NCI-H1417 (cell line): Measurements from ENCODE around the gene AP3D1.
"Not testable (repeated sequence)": the region's sequence is repeated elsewhere in the genome, so short reads cannot be mapped to it uniquely, and the experiment has no call there.

Experiments
- DNase-seq, 3 experiments: peaks; one replicate each; lab custom pipeline; 2025; lab: John Stamatoyannopoulos, UW

Gene AP3D1

GRCh38 chr19:2150794-2151338, 500 bp downstream of the AP3D1 start:
- DNase-seq = peak in 2 of 3 experiments; percentile 51 to 63

DNA sequence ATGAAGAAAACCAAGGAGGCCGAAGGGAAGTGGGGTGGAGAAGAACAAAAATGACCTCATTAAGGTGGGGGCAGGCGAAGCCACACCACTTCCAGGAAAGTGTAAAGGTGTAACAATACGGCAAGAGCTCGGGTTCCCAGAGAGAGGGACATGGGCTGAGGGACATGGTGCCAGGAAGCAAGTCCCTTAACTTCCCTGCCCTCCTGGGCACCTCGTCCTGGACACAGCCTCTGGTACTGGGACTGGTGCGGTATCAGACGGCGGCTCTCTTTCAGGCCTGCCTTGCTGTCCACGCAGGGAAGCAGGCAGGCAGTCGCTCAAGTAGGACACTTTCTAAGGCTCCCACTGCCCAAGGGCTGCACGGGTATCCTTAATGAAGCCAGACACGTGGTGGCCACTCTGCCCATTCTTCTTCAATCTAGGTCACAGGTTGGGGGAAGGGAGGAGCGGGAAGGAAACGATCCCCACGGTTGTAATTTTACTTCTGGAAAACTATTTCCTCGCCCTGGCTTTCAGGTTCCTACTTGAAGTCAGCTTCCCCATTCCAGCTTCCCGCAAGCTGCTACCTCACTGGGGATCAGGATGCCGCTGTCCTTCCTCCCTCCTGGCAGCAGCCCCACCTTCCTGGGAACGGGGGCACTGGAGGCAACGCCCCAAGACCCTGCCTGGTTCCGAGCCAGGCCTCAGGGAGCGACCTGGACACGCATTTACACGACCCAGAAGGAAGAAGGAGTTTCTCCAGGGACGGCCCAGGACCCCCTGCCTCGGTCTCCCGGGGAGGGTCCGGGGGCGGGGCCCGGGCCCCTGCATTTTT, 1.2 kb downstream of the AP3D1 start:
- no peak for DNase-seq

DNA sequence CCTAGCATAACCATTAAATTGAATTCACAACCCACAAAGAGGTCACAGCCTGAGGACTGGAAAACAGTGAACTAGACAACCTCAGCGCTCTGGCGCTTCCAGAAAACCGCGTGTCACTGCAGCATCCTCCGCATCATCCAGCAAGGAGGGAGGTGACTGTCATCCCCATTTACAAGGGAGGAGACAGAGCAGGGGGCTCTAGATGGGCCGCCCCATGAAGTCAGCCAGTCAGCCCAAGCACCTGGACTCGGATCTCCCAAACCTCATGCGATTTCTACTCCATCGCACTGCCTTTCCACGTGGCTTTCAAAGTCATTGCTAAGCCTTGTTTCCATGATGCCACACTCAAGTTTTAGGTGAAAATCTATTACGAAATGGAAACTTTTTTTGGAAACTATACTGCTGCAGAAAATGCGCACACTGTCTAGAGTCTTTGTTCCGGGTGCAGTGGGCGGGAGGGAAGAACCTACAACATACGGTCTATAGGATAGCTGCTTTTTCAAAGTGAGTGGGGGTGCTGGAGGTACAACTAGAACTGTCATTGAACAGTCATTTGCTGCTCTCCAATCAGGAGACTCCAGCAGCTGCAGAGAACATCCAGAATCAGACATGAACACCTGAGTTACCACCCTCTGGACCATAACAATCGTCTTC, 2.8 kb downstream of the AP3D1 start:
- no peak for DNase-seq

DNA sequence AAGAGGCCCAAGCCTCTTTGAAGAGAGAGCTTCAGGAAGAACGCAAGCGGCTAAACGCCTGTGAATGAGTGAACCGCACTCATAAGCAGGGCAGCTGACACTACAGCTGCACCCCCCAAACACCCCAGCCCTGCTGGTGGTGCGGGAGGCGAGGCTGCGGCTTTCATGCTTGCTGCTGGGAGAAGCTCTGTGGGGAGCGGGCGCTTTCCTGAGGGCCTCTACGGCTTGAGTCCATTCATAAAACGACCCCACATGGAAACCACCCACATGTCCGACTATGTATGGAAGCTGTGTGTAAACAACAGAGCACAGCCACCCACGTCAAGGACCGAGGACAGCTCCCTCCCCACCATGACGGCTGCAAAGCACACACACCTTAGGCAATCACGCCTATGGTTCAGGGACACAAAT, 5.5 kb downstream of the AP3D1 start:
- DNase-seq = no peak

DNA sequence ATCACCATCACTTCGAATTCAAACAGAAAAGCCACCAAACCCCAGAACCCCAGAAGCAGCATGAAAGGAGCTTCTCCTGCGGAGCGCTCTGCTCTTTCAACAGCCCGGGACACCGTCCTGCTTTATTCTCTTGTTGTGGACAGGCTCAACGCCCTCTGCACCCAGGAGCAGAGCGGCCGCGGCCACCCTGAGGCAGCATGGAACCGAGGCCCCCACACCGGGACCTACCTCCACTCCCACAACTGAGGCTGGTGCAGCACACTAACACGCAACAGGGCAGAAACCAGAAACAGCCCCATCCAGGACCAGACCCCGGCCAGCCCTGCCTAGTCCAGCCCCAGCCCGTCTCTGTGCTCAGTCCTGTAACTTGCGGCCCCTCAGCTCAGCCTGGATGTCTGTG, 7.2 kb downstream of the AP3D1 start:
- no peak for DNase-seq

DNA sequence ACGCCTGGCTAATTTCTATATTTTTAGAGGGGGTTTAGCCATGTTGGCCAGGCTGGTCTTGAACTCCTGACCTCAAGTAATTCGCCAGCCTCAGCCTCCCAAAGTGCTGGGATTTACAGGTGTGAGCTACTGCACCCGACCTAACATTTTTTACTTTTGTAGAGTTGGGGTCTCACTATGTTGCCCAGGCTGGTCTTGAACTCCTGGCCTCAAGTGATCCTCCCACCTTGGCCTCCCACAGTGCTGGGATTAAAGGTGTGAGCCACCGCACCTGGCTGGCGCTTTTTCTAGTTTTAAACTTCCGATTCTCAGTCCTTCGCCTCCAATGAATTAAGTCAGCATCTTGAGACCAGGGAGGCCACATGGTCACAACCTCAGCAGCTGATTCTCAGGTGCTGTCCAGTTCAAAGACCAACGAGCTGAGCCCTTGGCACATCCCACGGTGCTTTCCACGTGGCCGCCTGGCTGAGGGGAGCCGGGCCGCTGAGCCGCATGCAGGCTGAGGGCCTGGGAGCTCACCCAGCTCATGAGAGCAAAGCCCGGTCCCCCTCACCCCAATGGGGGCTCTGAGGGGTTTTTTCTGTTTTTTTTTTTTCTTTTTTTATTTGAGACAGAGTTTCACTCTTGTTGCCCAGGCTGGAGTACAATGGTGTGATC, 9.1 kb downstream of the AP3D1 start:
- DNase-seq = no peak

DNA sequence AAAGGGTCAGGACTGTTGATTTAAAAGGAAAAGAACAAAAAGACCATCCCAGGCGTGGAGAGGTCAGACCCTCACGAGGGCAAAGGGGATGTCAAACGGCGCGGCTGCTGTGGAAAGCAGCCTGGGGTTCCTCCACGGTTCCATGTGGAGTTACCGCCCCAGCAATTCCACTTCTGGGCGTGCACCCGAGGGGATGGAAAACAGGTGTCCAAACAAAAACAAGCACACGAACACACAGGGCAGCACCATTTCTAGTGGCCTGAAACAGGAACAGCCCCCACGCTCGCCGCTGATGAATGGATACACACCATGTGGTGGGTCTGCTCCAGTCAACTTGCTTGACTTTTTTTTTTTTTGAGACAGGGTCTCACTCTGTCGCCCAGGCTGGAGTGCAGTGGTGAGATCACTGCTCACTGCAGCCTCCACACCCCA, 11.2 kb downstream of the AP3D1 start:
- DNase-seq = no peak

DNA sequence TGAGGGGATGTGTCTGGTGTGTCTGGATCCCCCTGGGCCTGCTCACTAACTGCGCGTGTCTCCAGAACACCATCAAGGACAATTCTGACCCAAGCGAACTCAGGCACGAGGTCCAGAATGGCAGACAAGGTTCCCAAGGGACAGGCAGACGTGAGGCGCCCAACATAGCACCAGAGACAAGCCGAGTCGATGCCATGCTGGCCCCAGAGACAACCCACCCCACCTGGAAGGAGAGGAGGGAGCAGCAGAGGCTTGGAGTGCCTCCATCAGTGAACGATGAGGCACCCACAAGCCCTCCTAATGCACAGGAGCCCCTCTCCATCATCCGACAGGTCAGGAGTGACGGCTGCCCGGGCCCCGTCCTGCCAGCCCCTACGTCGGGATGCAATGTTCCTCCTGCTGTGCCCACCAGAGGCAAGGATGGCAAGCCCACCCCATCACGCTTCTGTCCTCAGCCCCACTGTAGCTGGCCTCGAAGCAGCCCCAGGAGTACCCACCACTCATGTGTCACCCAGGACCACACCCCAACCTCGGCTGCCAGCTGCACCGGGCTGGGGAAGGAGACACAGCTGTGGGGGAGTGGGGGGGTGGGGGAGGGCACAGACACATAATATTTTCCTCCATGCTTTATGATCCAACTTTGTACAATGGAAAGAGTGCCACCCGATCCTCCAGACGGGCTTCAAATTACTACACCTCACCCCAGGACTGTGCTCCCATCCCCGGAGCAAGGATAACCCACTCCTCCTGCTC, 11.8 kb downstream of the AP3D1 start:
- no peak for DNase-seq

DNA sequence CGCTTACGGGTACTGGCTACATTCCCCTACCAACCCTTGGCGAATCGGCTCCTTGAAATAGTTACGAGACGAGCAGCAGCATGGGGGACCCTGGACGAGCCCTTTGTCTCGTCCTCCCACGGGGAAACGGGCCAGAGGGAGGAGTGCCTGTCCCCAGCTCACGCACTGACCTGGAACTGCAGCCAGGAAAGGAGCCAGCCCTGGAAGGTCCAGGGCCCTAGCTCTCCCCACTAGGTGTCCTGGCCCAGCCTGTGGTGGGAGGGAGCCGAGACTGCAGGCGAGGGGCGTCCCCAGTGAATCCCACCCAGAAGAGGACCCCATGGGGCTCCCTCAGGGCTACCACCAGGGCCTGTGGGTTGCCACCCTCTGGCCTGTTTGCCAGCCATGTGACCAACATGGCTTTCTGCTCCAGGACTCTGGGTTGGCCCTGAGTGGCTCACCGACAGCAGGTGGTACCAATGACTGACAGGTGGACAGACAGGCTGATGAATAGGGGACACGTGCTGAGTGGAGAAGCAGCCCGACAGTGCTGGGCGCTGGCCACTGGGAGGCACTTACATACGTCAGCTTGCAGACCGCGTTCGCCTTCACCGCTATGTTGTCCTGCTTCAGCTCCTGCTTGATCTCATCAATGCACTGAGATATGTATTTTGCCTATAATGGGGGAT, 13.2 kb downstream of the AP3D1 start:
- no peak for DNase-seq

DNA sequence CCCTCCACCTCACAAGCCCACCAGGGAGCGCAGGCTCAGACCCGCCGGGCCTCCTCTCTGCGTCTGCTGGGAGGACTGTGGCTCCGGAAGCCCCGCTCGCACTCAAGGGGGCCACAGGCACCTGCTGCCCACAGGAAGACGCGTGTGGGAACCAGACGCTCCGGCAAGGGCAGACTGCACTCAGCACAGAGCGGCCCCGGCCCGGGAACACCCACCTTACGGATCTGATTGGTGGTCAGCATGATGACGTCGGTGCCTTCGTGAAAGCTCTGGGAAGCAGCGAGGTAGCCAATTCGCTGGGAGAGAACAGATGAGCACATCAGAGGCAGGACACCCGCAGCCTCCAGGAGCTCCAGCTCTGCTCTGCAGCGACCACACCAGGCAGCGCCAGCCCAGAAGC, 14.6 kb downstream of the AP3D1 start:
- DNase-seq = no peak

DNA sequence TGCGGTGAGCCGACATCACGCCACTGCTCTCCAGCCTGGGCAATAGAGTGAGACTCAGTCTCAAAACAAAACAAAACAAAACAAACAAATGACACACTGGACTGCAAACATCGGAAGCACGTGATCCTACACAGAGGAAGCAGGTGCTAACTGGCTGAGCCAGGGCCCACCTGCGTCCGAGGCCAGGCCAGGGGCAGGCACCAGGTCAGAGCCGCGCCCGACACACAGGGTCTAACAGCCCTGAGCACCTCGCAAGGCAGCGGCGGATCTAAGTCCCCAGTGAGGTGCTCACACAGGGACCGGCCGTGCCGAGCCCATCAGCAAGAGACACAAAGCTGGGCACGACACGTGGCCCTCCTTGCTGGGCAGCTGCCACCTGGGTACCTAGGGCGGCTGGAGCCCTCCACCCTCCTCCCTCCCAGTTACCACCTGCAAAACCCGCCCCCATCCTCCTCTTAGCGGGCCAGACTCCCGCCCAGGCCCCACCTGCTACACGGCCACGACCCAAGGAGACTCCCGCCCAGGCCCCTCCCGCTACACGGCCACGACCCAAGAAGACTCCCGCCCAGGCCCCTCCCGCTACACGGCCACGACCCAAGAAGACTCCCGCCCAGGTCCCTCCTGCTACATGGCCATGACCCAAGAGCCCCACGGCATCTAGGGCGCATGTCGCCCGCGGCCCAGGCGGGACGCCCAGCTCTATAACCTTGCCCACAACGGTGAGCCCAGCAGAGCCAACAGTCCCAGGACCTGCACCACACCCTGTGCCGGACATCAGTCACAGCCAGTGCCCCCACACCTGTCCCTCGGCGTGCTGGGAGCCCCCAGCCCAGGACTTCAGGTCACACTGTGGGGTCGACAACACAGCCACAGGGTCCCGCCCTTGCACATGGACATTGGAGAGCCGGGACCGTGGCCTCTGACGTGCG, 15.6 kb downstream of the AP3D1 start:
- peak in 2 of 3 experiments; percentile 14 to 27 for DNase-seq

DNA sequence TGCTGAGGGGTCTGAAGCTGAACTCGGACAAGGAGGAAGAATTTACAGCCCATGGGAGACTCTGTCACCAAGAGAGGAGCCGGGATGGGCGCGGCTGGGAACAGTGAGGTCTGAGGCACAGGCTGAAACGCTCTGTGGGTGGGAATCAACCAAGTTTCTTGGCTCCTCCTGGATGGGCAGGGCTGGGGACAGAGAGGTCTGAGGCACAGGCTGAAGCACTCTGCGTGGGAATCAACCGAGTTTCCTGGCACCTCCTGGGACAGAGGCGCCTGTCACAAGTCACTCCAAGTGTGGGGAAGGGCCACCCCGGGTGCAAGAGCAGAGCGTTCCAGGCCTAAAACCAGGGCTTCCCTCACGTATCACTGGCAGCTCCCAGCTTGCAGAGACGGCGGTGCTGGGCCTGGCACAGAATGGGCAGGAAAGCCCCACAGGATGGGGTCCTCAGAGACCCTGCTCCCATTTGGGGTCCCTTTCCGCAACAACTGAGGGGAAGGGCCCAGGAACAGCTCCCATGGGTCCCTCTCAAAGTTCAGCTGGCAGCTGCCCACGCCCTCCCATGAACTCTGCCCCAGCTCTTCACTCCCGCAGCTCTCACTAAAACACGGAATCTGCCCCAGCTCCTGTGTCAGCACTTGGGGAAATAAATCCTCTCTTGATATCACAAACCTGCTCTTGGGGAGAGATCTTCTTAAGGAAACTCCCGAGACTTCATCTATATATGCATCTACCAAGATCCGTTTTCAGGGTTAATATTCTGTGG, 18.5 kb downstream of the AP3D1 start:
- no peak for DNase-seq

DNA sequence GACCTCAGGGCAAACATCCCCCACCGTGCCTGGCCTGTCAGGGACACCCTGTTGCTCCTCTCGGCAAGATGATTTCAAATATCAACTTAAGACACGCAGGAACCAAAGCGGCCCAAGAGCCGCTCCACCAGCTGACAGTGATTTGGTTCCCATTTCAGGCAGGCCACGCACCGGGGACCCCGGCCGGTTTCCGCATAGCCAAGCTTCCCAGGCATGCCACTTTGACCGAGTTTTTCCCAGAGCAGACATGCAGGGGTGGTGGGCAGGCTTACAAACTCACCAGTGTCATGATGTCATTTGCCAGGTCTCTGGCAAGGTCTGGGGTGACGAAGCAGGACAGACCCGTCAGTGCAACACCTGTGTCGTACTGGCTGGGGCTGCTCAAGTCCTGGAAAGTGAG, 19.2 kb downstream of the AP3D1 start:
- no peak for DNase-seq

GRCh38 chr19:2131012-2131975, 20.1 kb downstream of the AP3D1 start:
- DNase-seq = not testable (repeated sequence)

GRCh38 chr19:2129892-2130770, 21.2 kb downstream of the AP3D1 start:
- DNase-seq = no peak

- no peak for DNase-seq
Observed at GRCh38 chr19:2129486-2129885, 21.9 kb downstream of the AP3D1 start.

DNA sequence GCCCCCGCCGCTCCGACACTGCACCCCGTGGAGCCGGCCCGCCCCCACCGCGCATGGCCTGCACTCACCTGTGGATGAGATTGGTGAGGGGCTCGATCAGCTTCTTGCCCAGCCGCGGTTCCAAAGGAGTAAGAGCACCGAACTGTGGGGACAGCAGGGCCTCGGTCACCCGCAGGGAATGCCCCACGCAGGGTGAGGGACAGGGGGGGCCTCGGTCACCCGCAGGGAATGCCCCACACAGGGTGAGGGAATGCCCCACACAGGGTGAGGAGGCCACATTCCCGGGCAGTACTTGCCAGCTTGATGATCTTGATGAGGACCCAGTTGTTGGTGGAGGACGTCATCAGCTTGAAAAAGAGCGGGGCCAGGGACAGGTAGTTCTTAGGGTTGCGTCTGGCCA, 22.3 kb downstream of the AP3D1 start:
- DNase-seq = peak in 2 of 3 experiments; percentile 6 to 26
